SK-N-SH (cell line): Measurements from ENCODE around the gene MET. TPM values are rescaled to one million over a fixed set of nuclear protein-coding genes. Genes with fewer than 3 reads are reported as not detected.
A peak's percentile ranks its signal among the peaks of the same experiment; 100 is the strongest.

Source experiments
- CTCF ChIA-PET: fragments of 300-600, 350-600 bp; formaldehyde crosslinking; extraction: SDS; loops from one replicate; lab custom pipeline; 2021; lab: Yijun Ruan, JAX
- POLR2A ChIA-PET: fragments of 350-600 bp; sonication (Branson Sonifier 250); formaldehyde crosslinking; extraction: SDS; loops from one replicate; lab custom pipeline; 2020; ENCODE audit warnings: antibody characterized with exemption, inconsistent platforms; lab: Yijun Ruan, JAX
- DNase-seq: peaks from one replicate; pipeline ENCODE4 v3.0.0; 2012
- H2AFZ ChIP-seq: fragments of 200-600 bp; sonication (generic); 2 replicates; pipeline ENCODE4 v1.8.1; 2016; ENCODE audit warnings: antibody characterized with exemption, mild to moderate bottlenecking, low read depth
- H3F3A ChIP-seq: fragments of 200-600 bp; sonication (generic); replicated peaks from 2 replicates; pipeline ENCODE3; 2016; ENCODE audit warnings: antibody characterized with exemption, mild to moderate bottlenecking; ENCODE audit not compliant: insufficient read depth
- H3K27ac ChIP-seq, 2 experiments: fragments of 200-500 bp in 1 of 2; fragments of 200-600 bp in 1 of 2; sonication (Bioruptor generic) in 1 of 2; sonication (generic), shearing (Covaris generic) in 1 of 2; 2 replicates each; pipeline versions ENCODE4 v1.5.1 to v1.6.1; 2014 to 2016; ENCODE audit warnings: low read depth in 2 of 2, inconsistent platforms in 1 of 2, low read length in 1 of 2, mild to moderate bottlenecking in 1 of 2, mixed read lengths in 1 of 2
- H3K27me3 ChIP-seq: fragments of 200-600 bp; sonication (generic), shearing (Covaris generic); 2 replicates; pipeline ENCODE4 v1.6.1; 2016; ENCODE audit warnings: mixed run types; ENCODE audit not compliant: insufficient read depth
- H3K36me3 ChIP-seq, 2 experiments: fragments of 200-500 bp in 1 of 2; fragments of 200-600 bp in 1 of 2; sonication (Bioruptor generic) in 1 of 2; sonication (generic) in 1 of 2; replicated peaks in 1 of 2; 2 replicates each; pipeline versions ENCODE3 to v1.5.1; 2014 to 2016; ENCODE audit warnings: low read length in 1 of 2, mild to moderate bottlenecking in 1 of 2; ENCODE audit not compliant: insufficient read depth in 2 of 2, control insufficient read depth in 1 of 2
- H3K4me1 ChIP-seq, 2 experiments: fragments of 200-500 bp in 1 of 2; fragments of 200-600 bp in 1 of 2; sonication (Bioruptor generic) in 1 of 2; sonication (generic), shearing (Covaris generic) in 1 of 2; 2 replicates each; pipeline versions ENCODE4 v1.5.1 to v1.6.1; 2014 to 2016; ENCODE audit warnings: low read depth in 1 of 2, low read length in 1 of 2, mixed run types in 1 of 2; ENCODE audit not compliant: insufficient read depth in 2 of 2, control insufficient read depth in 1 of 2
- H3K4me2 ChIP-seq: fragments of 200-600 bp; sonication (generic), shearing (Covaris generic); 2 replicates; pipeline ENCODE4 v1.6.1; 2017; ENCODE audit warnings: mixed run types
- H3K4me3 ChIP-seq, 2 experiments: fragments of 200-500 bp in 1 of 2; fragments of 200-600 bp in 1 of 2; sonication (Bioruptor generic) in 1 of 2; sonication (generic), shearing (Covaris generic) in 1 of 2; 2 replicates each; pipeline versions ENCODE4 v1.5.1 to v1.8.1; 2014 to 2016; ENCODE audit warnings: low read depth in 2 of 2, inconsistent platforms in 1 of 2, low read length in 1 of 2, mild to moderate bottlenecking in 1 of 2, mixed read lengths in 1 of 2, moderate library complexity in 1 of 2
- H3K79me2 ChIP-seq: fragments of 200-600 bp; sonication (generic); 2 replicates; pipeline ENCODE4 v1.8.1; 2017; ENCODE audit warnings: mild to moderate bottlenecking; ENCODE audit not compliant: insufficient read depth
- H3K9ac ChIP-seq: fragments of 200-600 bp; sonication (generic); 2 replicates; pipeline ENCODE4 v1.6.1; 2017; ENCODE audit warnings: mixed run types
- H3K9me2 ChIP-seq: fragments of 200-600 bp; sonication (generic); 2 replicates; pipeline ENCODE4 v1.6.1; 2017; ENCODE audit warnings: mixed run types
- H3K9me3 ChIP-seq: fragments of 200-600 bp; sonication (generic); 2 replicates; pipeline ENCODE4 v1.6.1; 2017; ENCODE audit warnings: mixed run types, mild to moderate bottlenecking, moderate library complexity
- H4K20me1 ChIP-seq: fragments of 200-600 bp; sonication (generic); 2 replicates; pipeline ENCODE4 v1.6.1; 2017; ENCODE audit warnings: mild to moderate bottlenecking, mixed run types; ENCODE audit not compliant: insufficient read depth
- CTCF ChIP-seq: fragments of 200-600 bp; sonication (generic); IDR thresholded peaks from 2 replicates; pipeline ENCODE4 v1.6.1; 2017; ENCODE audit warnings: antibody characterized with exemption, mild to moderate bottlenecking, moderate library complexity
- EZH2phosphoT487 ChIP-seq: fragments of 200-600 bp; sonication (generic); IDR thresholded peaks from 2 replicates; pipeline ENCODE4 v1.6.1; 2017; ENCODE audit warnings: low read depth, mixed run types, mild to moderate bottlenecking, antibody characterized with exemption, moderate library complexity, borderline replicate concordance
- MEF2A ChIP-seq: IDR thresholded peaks from 2 replicates; pipeline ENCODE4 v1.4.0; 2012; ENCODE audit warnings: low read depth, borderline replicate concordance
- POLR2AphosphoS5 ChIP-seq: IDR thresholded peaks from 2 replicates; pipeline ENCODE4 v1.6.1; 2012; ENCODE audit warnings: low read depth, low read length
- REST ChIP-seq: IDR thresholded peaks from 2 replicates; pipeline ENCODE4 v1.6.1; 2012; ENCODE audit warnings: mild to moderate bottlenecking, low read depth, low read length, moderate library complexity
- SIN3A ChIP-seq: IDR thresholded peaks from 2 replicates; pipeline ENCODE4 v1.6.1; 2012; ENCODE audit warnings: low read depth, mild to moderate bottlenecking, low read length, moderate library complexity, borderline replicate concordance
- TAF1 ChIP-seq: IDR thresholded peaks from 2 replicates; pipeline ENCODE4 v1.6.1; 2012; ENCODE audit warnings: low read depth, mild to moderate bottlenecking, low read length, moderate library complexity, borderline replicate concordance
- YY1 ChIP-seq: IDR thresholded peaks from 2 replicates; pipeline ENCODE4 v1.4.0; 2012; ENCODE audit warnings: low read depth, mild to moderate bottlenecking
- WGBS: methylation state at CpG from one replicate; pipeline ENCODE4 v1.1.6; 2017; ENCODE audit warnings: low lambda C conversion rate; 5-methylcytosine and 5-hydroxymethylcytosine counted together
- polyA plus RNA-seq, 3 experiments: library from polyadenylated mRNA; depleted of rRNA; stranded (reverse); fragments of >200 nt; gene quantifications; 2 replicates each; pipeline ENCODE4 v1.2.3, GENCODE V29; 2012

MET gene
- polyA plus RNA-seq, 1 of the 3 experiments (the other 2 are of a cell fraction): 38.7 TPM

- TF ChIP-seq MEF2A: no peak
- TF ChIP-seq EZH2phosphoT487: no peak
- TF ChIP-seq TAF1: no peak
- TF ChIP-seq CTCF: no peak
- no peak for TF ChIP-seq YY1
Observed at GRCh38 chr7:116671111-116671510, 885 bp upstream of the MET start (continued).

GRCh38 chr7:116672596-116673456 is 830 bp downstream of the MET start:
- DNase-seq: peak; percentile 19
- Histone ChIP-seq H3K4me2 (peak overlapping the region; percentile 79), H4K20me1 (no peaks in the 10 kb centered on the region), H3K27me3 (peaks cover 24% of the 10 kb centered on the region; the same call in 1 of the 2 replicates), H3K4me1 (peaks cover 0 to 5% of the 10 kb centered on the region in 2 experiments; a peak in 2 of 4 replicates), H3K9me3 (no peaks in the 10 kb centered on the region), H3K9ac (peak overlapping the region; percentile 76), H2AFZ (peak overlapping the region; percentile 54), H3K9me2 (no peaks in the 10 kb centered on the region), H3K36me3 (no peaks in the 10 kb centered on the region), H3F3A (peaks cover 9% of the 10 kb centered on the region), H3K27ac (peak overlapping the region; percentile 39 to 64), H3K4me3 (peak overlapping the region; percentile 62 to 64), H3K79me2 (peaks cover 54% of the 10 kb centered on the region)
- 4% methylated on average over 23 of the region's 23 CpGs for WGBS
- POLR2A ChIA-PET: no interaction called here
- CTCF ChIA-PET: no interaction called here
- TF ChIP-seq SIN3A (0 out of 2 replicates have a peak, but pooled peaks have one; percentile 7), POLR2AphosphoS5 (0 out of 2 replicates have a peak, but pooled peaks have one; percentile 3), REST (no peak)
